ENCODE results near the gene MLXIPL. TPM values are rescaled to one million over a fixed set of nuclear protein-coding genes. Genes with fewer than 3 reads are reported as not detected.

The MLXIPL gene
- total RNA-seq, 3 donors from 2014 or later: 10.4 to 109 (median 21.3) TPM

GRCh38 chr7:73602721-73603651, 21.3 kb downstream of the MLXIPL start:
- intact Hi-C loops (cut with DNase I; ENCODE audit: low total_unique reads): loop anchor here (10.0 kb wide), 2 partner anchors 122 to 242 kb away; partner anchors contain the start of gene METTL27

GRCh38 chr7:73599916-73600315, 24.4 kb downstream of the MLXIPL start:
- intact Hi-C loops (cut with DNase I; ENCODE audit: low total_unique reads): loop anchor here (10.0 kb wide), 2 partner anchors 125 to 245 kb away; partner anchors contain the start of gene METTL27
- Histone ChIP-seq H3K36me3 (no peaks in the 10 kb centered on the region), H3K27ac (no peak overlapping the region), H3K9me3 (no peaks in the 10 kb centered on the region), H3K4me1 (no peaks in the 10 kb centered on the region), H3K4me3 (no peak overlapping the region), H3K27me3 (peaks cover 0 to 22% of the 10 kb centered on the region in 2 donors)
- no peak for DNase-seq (ENCODE audit: low spot score in 2 of 2)
- TF ChIP-seq POLR2A (IDR thresholded peaks at IDR 0.05): no peak
- no peak for TF ChIP-seq POLR2AphosphoS5 (IDR thresholded peaks at IDR 0.05)
- TF ChIP-seq CTCF (IDR thresholded peaks at IDR 0.05): no peak

More at GRCh38 chr7:73602721-73603651, 21.3 kb downstream of the MLXIPL start:
- Histone ChIP-seq H3K9me3 (no peaks in the 10 kb centered on the region), H3K4me1 (no peaks in the 10 kb centered on the region), H3K4me3 (no peak overlapping the region), H3K27me3 (peaks cover 0 to 20% of the 10 kb centered on the region in 2 donors), H3K27ac (no peak overlapping the region), H3K36me3 (no peaks in the 10 kb centered on the region)
- TF ChIP-seq CTCF (IDR thresholded peaks at IDR 0.05): no peak
- no peak for TF ChIP-seq POLR2AphosphoS5 (IDR thresholded peaks at IDR 0.05)
- TF ChIP-seq POLR2A (IDR thresholded peaks at IDR 0.05): no peak
- no peak for DNase-seq (ENCODE audit: low spot score in 2 of 2)

- Histone ChIP-seq H3K27ac (no peak overlapping the region), H3K36me3 (no peaks in the 10 kb centered on the region), H3K27me3 (peaks cover 0 to 22% of the 10 kb centered on the region in 2 donors), H3K9me3 (no peaks in the 10 kb centered on the region), H3K4me3 (no peak overlapping the region), H3K4me1 (no peaks in the 10 kb centered on the region)
- DNase-seq (ENCODE audit: low spot score in 2 of 2): no peak
- intact Hi-C loops (cut with DNase I; ENCODE audit: low total_unique reads): no loop called here
- TF ChIP-seq CTCF (IDR thresholded peaks at IDR 0.05) (no peak), POLR2A (IDR thresholded peaks at IDR 0.05) (no peak), POLR2AphosphoS5 (IDR thresholded peaks at IDR 0.05) (no peak)
Measured at GRCh38 chr7:73599151-73599882, 25.0 kb downstream of the MLXIPL start.

GRCh38 chr7:73597978-73598782, 26.1 kb downstream of the MLXIPL start:
- no peaks in the 10 kb centered on the region for H3K4me1 ChIP-seq
- H3K9me3 ChIP-seq: no peaks in the 10 kb centered on the region
- DNase-seq (ENCODE audit: low spot score in 2 of 2): no peak
- H3K36me3 ChIP-seq: no peaks in the 10 kb centered on the region
- TF ChIP-seq POLR2A (IDR thresholded peaks at IDR 0.05): no peak
- no peak for TF ChIP-seq POLR2AphosphoS5 (IDR thresholded peaks at IDR 0.05)
- no peak for TF ChIP-seq CTCF (IDR thresholded peaks at IDR 0.05)
- no peak overlapping the region for H3K4me3 ChIP-seq
- no peak overlapping the region for H3K27ac ChIP-seq
- intact Hi-C loops (cut with DNase I; ENCODE audit: low total_unique reads): no loop called here
- peaks cover 0 to 18% of the 10 kb centered on the region in 2 donors for H3K27me3 ChIP-seq

Measured in breast epithelium (tissue), 4 donors.